ENCODE results near the gene FAM171A2. TPM values are rescaled to one million over a fixed set of nuclear protein-coding genes. Genes with fewer than 3 reads are reported as not detected.

Gene FAM171A2
- total RNA-seq, 3 donors from 2014 or later: 0.12 to 1.3 (median 0.31) TPM

DNA sequence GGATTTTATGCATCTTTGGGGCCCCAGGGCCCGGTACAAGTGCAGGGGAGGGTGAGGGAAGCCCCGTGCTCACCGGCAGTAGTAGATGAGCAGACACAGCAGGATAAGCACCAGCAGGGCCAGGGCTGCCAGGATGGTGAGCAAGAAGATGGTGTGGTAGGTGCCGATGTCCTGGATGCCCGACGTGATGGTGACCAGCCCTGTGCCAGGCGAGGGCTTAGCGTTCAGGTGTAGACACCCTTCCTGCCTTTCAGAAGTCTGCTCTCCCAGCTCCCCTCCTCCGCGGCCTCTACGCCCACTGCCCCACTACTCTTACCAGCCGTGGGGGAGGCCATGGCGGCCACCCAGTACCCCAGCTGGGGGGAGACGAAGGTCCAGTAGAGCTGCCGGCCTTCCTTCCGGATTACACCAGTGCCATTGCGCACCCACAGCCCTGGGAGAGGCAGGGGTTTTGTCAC, 8.0 kb downstream of the FAM171A2 start:
- H3K4me1 ChIP-seq (ENCODE audit: low read depth): no peaks in the 10 kb centered on the region
- DNase-seq: no peak
- H3K9me3 ChIP-seq: no peaks in the 10 kb centered on the region
- intact Hi-C loops (cut with DNase I, micrococcal nuclease): no loop called here
- TF ChIP-seq, protein P1, sequence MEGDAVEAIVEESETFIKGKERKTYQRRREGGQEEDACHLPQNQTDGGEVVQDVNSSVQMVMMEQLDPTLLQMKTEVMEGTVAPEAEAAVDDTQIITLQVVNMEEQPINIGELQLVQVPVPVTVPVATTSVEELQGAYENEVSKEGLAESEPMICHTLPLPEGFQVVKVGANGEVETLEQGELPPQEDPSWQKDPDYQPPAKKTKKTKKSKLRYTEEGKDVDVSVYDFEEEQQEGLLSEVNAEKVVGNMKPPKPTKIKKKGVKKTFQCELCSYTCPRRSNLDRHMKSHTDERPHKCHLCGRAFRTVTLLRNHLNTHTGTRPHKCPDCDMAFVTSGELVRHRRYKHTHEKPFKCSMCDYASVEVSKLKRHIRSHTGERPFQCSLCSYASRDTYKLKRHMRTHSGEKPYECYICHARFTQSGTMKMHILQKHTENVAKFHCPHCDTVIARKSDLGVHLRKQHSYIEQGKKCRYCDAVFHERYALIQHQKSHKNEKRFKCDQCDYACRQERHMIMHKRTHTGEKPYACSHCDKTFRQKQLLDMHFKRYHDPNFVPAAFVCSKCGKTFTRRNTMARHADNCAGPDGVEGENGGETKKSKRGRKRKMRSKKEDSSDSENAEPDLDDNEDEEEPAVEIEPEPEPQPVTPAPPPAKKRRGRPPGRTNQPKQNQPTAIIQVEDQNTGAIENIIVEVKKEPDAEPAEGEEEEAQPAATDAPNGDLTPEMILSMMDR (IDR thresholded peaks at IDR 0.05): no peak
- ATAC-seq: no peak
- H3K4me3 ChIP-seq: no peak overlapping the region
- H3K36me3 ChIP-seq (ENCODE audit: low read depth): peaks cover 4% of the 10 kb centered on the region

DNA sequence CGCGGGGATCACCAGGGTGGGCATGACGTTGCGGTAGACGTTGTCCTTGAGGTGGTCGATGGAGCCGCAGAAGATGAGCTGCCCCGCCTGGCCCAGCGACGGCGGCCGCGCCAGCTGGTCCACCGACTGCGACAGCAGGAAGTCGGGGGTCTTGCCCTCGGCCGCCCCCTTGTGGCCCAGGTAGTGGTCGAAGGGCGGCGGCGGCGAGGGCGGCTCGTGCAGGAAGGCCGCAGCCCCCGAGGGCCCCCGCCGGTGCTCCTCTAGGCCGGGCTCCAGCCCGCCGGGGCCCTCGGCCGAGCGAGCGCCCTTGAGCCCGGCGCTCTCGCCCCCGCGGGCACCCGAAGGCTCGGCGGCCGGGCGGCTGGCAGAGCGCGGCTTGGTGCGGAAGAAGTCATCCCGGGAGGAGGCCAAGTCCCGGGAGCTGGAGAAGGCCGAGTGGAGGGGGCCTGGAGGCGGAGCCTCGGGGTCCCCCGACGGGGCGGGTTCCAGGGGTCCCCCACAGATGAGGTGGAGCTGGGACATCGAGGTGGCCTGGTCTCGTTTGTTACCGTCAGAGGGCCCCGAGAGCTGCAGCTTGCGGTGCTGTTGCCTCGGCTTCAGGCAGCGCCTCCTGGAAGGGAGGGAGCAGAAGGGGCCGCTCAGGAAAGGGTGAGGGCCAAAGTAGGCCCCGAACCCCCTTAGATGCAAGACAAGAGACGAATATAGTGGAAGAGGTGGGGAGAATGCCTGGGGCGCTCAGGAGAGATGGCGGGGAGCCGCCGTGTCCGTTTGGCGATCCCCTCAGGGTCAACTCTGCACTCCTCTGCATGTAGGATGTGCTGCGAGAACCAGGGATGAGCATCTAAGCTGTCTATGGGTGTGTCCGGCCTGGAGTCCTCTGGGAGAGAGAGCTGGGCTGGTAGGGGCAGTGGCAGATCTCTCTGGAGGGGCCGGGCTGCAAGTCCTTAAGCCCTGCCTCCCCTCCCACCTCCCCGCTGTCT, 8.8 kb downstream of the FAM171A2 start:
- ATAC-seq (peak; percentile 36), DNase-seq (peak; percentile 64 to 69 (median 66))
- Histone ChIP-seq H3K4me1 (ENCODE audit: low read depth) (no peaks in the 10 kb centered on the region), H3K9me3 (no peaks in the 10 kb centered on the region), H3K36me3 (ENCODE audit: low read depth) (peaks cover 9% of the 10 kb centered on the region), H3K4me3 (no peak overlapping the region)
- intact Hi-C loops (cut with DNase I, micrococcal nuclease): no loop called here
- TF ChIP-seq, protein P1 (IDR thresholded peaks at IDR 0.05): peak; percentile 15

DNA sequence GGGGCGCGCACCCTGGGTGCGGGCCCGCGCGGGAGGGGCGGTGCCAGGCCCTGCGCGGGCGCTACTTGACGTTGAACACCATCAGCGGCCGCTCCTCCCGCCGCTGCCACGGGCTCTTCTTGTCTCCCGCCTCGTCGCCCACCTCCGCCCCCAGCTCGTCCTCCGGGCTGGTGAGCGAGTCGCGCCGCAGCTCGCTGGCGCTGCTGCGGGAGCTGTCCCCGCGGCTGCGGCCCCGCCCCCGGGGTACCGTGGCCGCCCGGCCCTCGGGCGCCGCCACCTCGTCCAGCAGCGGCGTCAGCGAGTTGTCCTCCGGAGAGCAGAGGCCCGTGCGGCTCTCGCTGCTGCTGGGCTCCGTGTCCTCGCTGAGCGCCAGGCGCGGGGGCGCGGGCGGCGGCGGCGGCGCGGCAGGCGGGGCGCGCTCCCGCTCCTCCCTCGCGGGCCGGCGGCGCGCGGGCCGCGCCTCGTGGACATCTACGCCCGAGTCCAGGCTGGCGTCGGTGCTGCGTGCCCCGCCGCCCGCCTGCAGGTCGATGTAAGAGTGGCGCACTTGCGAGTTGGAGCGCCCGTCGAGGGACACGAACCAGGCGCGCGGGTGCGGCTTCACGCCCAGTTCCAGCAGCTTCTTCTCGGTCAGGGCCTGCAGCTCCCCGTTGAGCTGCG, 9.9 kb downstream of the FAM171A2 start:
- peak in 2 of 3 donors; percentile 52 to 54 for DNase-seq
- intact Hi-C loops (cut with DNase I, micrococcal nuclease): no loop called here
- peak; percentile 22 for ATAC-seq
- peaks cover 9% of the 10 kb centered on the region for H3K36me3 ChIP-seq (ENCODE audit: low read depth)
- H3K9me3 ChIP-seq: no peaks in the 10 kb centered on the region
- no peak overlapping the region for H3K4me3 ChIP-seq
- TF ChIP-seq, protein P1 (IDR thresholded peaks at IDR 0.05): no peak
- no peaks in the 10 kb centered on the region for H3K4me1 ChIP-seq (ENCODE audit: low read depth)

DNA sequence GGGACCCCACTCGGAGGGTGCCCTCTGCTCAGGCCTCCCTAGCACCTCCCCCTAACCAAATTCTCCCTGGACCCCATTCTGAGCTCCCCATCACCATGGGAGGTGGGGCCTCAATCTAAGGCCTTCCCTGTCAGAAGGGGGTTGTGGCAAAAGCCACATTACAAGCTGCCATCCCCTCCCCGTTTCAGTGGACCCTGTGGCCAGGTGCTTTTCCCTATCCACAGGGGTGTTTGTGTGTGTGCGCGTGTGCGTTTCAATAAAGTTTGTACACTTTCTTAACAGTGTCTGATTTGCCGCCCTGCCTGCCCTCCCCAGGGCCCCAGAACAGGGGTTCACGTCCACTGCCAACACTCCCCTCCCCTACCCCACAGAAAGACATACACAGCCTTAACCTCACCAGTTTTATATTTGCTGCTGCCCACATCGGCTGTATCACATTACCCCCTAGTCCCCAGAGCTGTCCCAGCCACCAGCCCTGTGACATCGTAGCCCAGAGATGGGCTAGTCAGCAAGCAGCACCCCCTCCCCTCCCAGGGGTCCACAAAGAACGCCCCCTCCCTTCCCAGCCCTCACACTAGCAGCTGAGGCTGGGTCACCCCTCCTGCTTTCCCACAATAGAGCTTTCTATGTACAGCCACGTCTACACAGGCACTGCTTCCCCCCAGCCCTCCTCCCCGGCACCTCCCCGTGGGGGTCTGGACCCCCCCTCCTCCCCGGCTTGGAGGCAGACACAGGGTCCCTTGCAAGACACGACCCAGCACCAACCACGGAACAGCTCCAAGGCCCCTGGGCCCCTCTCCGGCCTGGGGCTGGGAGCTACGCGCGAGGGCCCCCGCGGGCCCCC, 10.6 kb downstream of the FAM171A2 start:
- Histone ChIP-seq H3K36me3 (ENCODE audit: low read depth) (peaks cover 9% of the 10 kb centered on the region), H3K4me3 (no peak overlapping the region), H3K4me1 (ENCODE audit: low read depth) (no peaks in the 10 kb centered on the region), H3K9me3 (no peaks in the 10 kb centered on the region)
- intact Hi-C loops (cut with DNase I, micrococcal nuclease): no loop called here
- DNase-seq (no peak), ATAC-seq (no peak)
- TF ChIP-seq, protein P1 (IDR thresholded peaks at IDR 0.05): no peak

Data from mucosa of descending colon (tissue), 3 donors.